Smooth muscle cell (in vitro differentiated cells): ENCODE measurements around the gene LHPP. TPM values are rescaled to one million over a fixed set of nuclear protein-coding genes. Genes with fewer than 3 reads are reported as not detected.
"Not testable (repeated sequence)": the region's sequence is repeated elsewhere in the genome, so short reads cannot be mapped to it uniquely, and the experiment has no call there.

Source experiments
- DNase-seq: peaks from one replicate; lab custom pipeline; 2025; ENCODE audit not compliant: unreplicated experiment; lab: John Stamatoyannopoulos, UW
- H2AFZ ChIP-seq: fragments of 200-600 bp; sonication (generic); 2 replicates; pipeline ENCODE4 v1.6.0; 2016; ENCODE audit warnings: antibody characterized with exemption, low read depth, mild to moderate bottlenecking
- H3F3A ChIP-seq: fragments of 200-600 bp; sonication (generic); 2 replicates; pipeline ENCODE4 v1.6.0; 2017; ENCODE audit warnings: antibody characterized with exemption, low read depth
- H3K27ac ChIP-seq: fragments of 200-600 bp; sonication (generic); 2 replicates; pipeline ENCODE4 v1.5.1; 2016; ENCODE audit warnings: low read depth, mild to moderate bottlenecking
- H3K27me3 ChIP-seq: fragments of 200-600 bp; sonication (generic); 2 replicates; pipeline ENCODE4 v1.6.1; 2016; ENCODE audit warnings: low read depth, mild to moderate bottlenecking
- H3K36me3 ChIP-seq: fragments of 200-600 bp; sonication (generic); 2 replicates; pipeline ENCODE4 v1.5.1; 2016; ENCODE audit warnings: low read depth
- H3K4me1 ChIP-seq: fragments of 200-600 bp; sonication (generic); 2 replicates; pipeline ENCODE4 v1.5.1; 2016; ENCODE audit warnings: low read depth
- H3K4me2 ChIP-seq: fragments of 200-600 bp; sonication (generic); 2 replicates; pipeline ENCODE4 v1.6.0; 2016; ENCODE audit warnings: mild to moderate bottlenecking
- H3K4me3 ChIP-seq: fragments of 200-600 bp; sonication (generic); 2 replicates; pipeline ENCODE4 v1.5.1; 2016; ENCODE audit warnings: mild to moderate bottlenecking
- H3K79me2 ChIP-seq: fragments of 200-600 bp; sonication (generic); 2 replicates; pipeline ENCODE4 v1.6.0; 2016; ENCODE audit warnings: low read depth, mild to moderate bottlenecking
- H3K9ac ChIP-seq: fragments of 200-600 bp; sonication (generic); 2 replicates; pipeline ENCODE4 v1.6.0; 2016; ENCODE audit warnings: low read depth
- H3K9me3 ChIP-seq: fragments of 200-600 bp; sonication (generic); replicated peaks from 2 replicates; pipeline ENCODE4 v1.5.1; 2016; ENCODE audit warnings: low read depth
- H4K20me1 ChIP-seq: fragments of 200-600 bp; sonication (generic); 2 replicates; pipeline ENCODE4 v1.6.0; 2016; ENCODE audit warnings: low read depth
- CTCF ChIP-seq: fragments of 200-600 bp; sonication (generic); IDR thresholded peaks from 2 replicates; pipeline ENCODE4 v1.5.1; 2017; ENCODE audit warnings: borderline replicate concordance, mild to moderate bottlenecking, antibody characterized with exemption; ENCODE audit not compliant: insufficient read depth, poor library complexity, severe bottlenecking
- WGBS: methylation state at CpG from one replicate; pipeline ENCODE4 v1.1.7; 2016; ENCODE audit warnings: low lambda C conversion rate; 5-methylcytosine and 5-hydroxymethylcytosine counted together
- polyA plus RNA-seq: library from polyadenylated mRNA; unstranded; fragments of >200 nt; fragmentation: Nextera tagmentation; extraction: Ambion mirVana; gene quantifications from 2 replicates; pipeline ENCODE4 v1.2.1, GENCODE V29; 2016
- total RNA-seq: library from RNA; depleted of rRNA; stranded (reverse); fragments of >200 nt; gene quantifications from 2 replicates; pipeline ENCODE4 v1.2.3, GENCODE V29; 2014

LHPP gene
- total and polyA plus RNA-seq, 2 experiments from 2014 or later, result 7.6 to 14.0 TPM

GRCh38 chr10:124608093-124608721 is 146.6 kb downstream of the LHPP start:
- Histone ChIP-seq H3K79me2 (no peaks in the 10 kb centered on the region), H3K4me1 (no peaks in the 10 kb centered on the region), H3K4me2 (no peak overlapping the region), H3K27me3 (no peaks in the 10 kb centered on the region), H2AFZ (no peak overlapping the region), H3F3A (no peaks in the 10 kb centered on the region), H3K9me3 (no peaks in the 10 kb centered on the region), H3K9ac (no peak overlapping the region), H3K27ac (no peak overlapping the region), H3K4me3 (no peak overlapping the region), H4K20me1 (no peaks in the 10 kb centered on the region), H3K36me3 (no peaks in the 10 kb centered on the region)
- 91% methylated on average over 14 of the region's 14 CpGs for WGBS
- DNase-seq, result no peak
- no peak for TF ChIP-seq CTCF

- no peaks in the 10 kb centered on the region for H3K27me3 ChIP-seq
- no peak overlapping the region for H2AFZ ChIP-seq
- no peaks in the 10 kb centered on the region for H3K9me3 ChIP-seq
- DNase-seq, result no peak
- no peaks in the 10 kb centered on the region for H3F3A ChIP-seq
- no peaks in the 10 kb centered on the region for H3K36me3 ChIP-seq
- WGBS, result 92% methylated on average over 11 of the region's 11 CpGs
- no peak overlapping the region for H3K9ac ChIP-seq
- H3K27ac ChIP-seq, result no peak overlapping the region
- no peaks in the 10 kb centered on the region for H4K20me1 ChIP-seq
- H3K79me2 ChIP-seq, result no peaks in the 10 kb centered on the region
- no peak overlapping the region for H3K4me2 ChIP-seq
- H3K4me1 ChIP-seq, result no peaks in the 10 kb centered on the region
- H3K4me3 ChIP-seq, result no peak overlapping the region
- no peak for TF ChIP-seq CTCF
Measured at GRCh38 chr10:124609698-124610097, 148.1 kb downstream of the LHPP start.

- not testable (repeated sequence) for H3K4me1 ChIP-seq, H3K79me2 ChIP-seq, H3K4me3 ChIP-seq, H2AFZ ChIP-seq, H3F3A ChIP-seq, H3K27ac ChIP-seq, H3K4me2 ChIP-seq, H3K36me3 ChIP-seq, H3K9me3 ChIP-seq, H4K20me1 ChIP-seq, H3K27me3 ChIP-seq, H3K9ac ChIP-seq, DNase-seq
- WGBS, result 98% methylated on average over 8 of the region's 19 CpGs
Measured at GRCh38 chr10:124610186-124610585, 148.6 kb downstream of the LHPP start.

- H3K79me2 ChIP-seq, H3K9me3 ChIP-seq, H3K9ac ChIP-seq, H3K27ac ChIP-seq, DNase-seq, H3K4me3 ChIP-seq, H3F3A ChIP-seq, H4K20me1 ChIP-seq, H3K36me3 ChIP-seq, H3K27me3 ChIP-seq, H3K4me1 ChIP-seq, H3K4me2 ChIP-seq, H2AFZ ChIP-seq: not testable (repeated sequence)
- 97% methylated on average over 4 of the region's 17 CpGs for WGBS
Measured at GRCh38 chr10:124610851-124611250, 149.2 kb downstream of the LHPP start.

- no peaks in the 10 kb centered on the region for H3K79me2 ChIP-seq
- no peaks in the 10 kb centered on the region for H4K20me1 ChIP-seq
- no peaks in the 10 kb centered on the region for H3K9me3 ChIP-seq
- H3K27me3 ChIP-seq, result no peaks in the 10 kb centered on the region
- no peak overlapping the region for H2AFZ ChIP-seq
- TF ChIP-seq CTCF, result no peak
- no peak overlapping the region for H3K9ac ChIP-seq
- H3K4me1 ChIP-seq, result no peaks in the 10 kb centered on the region
- 95% methylated on average over 11 of the region's 11 CpGs for WGBS
- no peaks in the 10 kb centered on the region for H3F3A ChIP-seq
- H3K4me2 ChIP-seq, result no peak overlapping the region
- DNase-seq, result no peak
- H3K36me3 ChIP-seq, result no peaks in the 10 kb centered on the region
- no peak overlapping the region for H3K4me3 ChIP-seq
- no peak overlapping the region for H3K27ac ChIP-seq
Measured at GRCh38 chr10:124611738-124612137, 150.1 kb downstream of the LHPP start.
